NCI-H1092 treated with DMSO at 0.1 percent for 48 hours (cell line): ENCODE results near the gene MPHOSPH9.
A peak's percentile ranks its signal among the peaks of the same experiment; 100 is the strongest.

ENCODE experiments used
- DNase-seq: peaks from one replicate; lab custom pipeline; 2025; lab: John Stamatoyannopoulos, UW

The MPHOSPH9 gene, protein sequence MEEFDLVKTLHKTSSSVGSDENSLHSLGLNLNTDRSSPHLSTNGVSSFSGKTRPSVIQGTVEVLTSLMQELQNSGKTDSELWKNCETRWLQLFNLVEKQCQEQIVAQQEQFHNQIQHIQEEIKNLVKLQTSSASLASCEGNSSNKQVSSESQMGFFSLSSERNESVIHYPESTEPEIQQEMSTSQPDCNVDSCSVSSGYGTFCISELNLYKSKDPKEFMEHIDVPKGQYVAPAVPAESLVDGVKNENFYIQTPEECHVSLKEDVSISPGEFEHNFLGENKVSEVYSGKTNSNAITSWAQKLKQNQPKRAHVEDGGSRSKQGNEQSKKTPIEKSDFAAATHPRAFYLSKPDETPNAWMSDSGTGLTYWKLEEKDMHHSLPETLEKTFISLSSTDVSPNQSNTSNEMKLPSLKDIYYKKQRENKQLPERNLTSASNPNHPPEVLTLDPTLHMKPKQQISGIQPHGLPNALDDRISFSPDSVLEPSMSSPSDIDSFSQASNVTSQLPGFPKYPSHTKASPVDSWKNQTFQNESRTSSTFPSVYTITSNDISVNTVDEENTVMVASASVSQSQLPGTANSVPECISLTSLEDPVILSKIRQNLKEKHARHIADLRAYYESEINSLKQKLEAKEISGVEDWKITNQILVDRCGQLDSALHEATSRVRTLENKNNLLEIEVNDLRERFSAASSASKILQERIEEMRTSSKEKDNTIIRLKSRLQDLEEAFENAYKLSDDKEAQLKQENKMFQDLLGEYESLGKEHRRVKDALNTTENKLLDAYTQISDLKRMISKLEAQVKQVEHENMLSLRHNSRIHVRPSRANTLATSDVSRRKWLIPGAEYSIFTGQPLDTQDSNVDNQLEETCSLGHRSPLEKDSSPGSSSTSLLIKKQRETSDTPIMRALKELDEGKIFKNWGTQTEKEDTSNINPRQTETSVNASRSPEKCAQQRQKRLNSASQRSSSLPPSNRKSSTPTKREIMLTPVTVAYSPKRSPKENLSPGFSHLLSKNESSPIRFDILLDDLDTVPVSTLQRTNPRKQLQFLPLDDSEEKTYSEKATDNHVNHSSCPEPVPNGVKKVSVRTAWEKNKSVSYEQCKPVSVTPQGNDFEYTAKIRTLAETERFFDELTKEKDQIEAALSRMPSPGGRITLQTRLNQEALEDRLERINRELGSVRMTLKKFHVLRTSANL

GRCh38 chr12:123232807-123233504 is at the start of gene MPHOSPH9, which contains the start of gene MTRFR:
Gene MPHOSPH9, minus strand, starts transcription at chr12:123233141. Its CDS starts 2,777 bp downstream, at chr12:123230364.
Gene MTRFR, plus strand, starts transcription at chr12:123233436. Its CDS starts 20,239 bp downstream, at chr12:123253675.
- peak; percentile 98 for DNase-seq

- no peak for DNase-seq
These were observed 49.2 kb upstream of the MPHOSPH9 start for GRCh38 chr12:123282111-123282510.

GRCh38 chr12:123280971-123281370 is 48.0 kb upstream of the MPHOSPH9 start:
- DNase-seq, result no peak

GRCh38 chr12:123278101-123278627 is 45.2 kb upstream of the MPHOSPH9 start:
- DNase-seq, result no peak

DNA sequence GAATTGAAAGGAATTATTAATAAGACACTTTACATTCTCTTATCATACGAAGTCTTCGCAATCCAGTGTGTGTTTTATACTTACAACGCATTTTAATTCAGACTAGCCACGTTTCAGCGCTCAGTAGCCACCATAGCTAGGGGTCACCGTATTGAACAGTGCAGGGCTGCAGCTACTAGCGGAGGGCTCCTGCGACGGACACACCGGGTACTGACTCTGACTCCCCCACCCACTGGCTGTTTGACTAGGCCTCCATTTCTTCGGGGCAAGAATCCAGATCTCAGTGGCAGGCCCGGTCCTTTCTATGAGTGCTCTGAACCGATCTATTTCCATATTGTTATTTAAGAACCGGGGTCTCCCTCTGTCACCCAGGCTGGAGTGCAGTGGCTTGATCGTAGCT is 40.2 kb upstream of the MPHOSPH9 start:
- DNase-seq, result no peak

- peak; percentile 14 for DNase-seq
These were observed 38.2 kb upstream of the MPHOSPH9 start for GRCh38 chr12:123271001-123271668.

DNA sequence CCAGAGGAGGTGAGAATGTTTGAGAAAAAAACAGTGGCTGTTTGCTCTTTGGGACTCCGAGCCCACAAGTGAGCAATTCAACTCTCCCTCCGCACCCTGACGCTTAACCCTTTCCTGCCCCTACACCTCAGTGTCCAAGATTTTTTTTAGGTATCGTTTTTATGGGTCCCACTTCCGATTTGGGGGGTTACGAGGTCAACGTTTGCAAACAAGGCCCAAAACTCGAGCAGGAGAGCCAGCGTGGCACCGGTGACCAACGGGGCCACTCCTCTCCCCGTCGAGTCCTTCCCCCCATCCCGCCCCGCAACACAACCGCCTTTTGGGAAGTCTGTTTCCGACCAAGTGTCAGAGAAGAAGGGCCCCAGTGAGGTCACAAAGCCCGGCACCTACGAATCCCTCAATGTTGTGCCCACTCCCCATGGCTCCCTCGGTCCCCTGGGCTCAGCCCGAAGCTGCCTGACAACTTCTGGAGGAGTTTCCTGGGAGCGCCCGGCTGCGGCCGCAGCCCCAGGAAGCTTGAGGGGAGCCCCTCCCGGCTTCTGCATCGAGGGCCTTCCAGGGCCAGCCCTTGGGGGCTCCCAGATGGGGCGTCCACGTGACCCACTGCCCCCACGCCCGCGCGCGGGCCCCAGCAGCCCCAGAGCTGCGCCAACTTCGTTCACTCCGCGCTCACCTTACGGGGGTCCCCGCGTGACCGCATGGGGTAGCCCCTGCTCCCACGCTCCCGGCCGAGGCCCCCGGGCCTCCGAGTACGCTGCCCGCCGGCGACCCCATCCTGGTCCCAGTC is 37.5 kb upstream of the MPHOSPH9 start:
- DNase-seq, result peak; percentile 26

- DNase-seq, result no peak
These were observed 36.9 kb upstream of the MPHOSPH9 start for GRCh38 chr12:123269896-123270213.

DNA sequence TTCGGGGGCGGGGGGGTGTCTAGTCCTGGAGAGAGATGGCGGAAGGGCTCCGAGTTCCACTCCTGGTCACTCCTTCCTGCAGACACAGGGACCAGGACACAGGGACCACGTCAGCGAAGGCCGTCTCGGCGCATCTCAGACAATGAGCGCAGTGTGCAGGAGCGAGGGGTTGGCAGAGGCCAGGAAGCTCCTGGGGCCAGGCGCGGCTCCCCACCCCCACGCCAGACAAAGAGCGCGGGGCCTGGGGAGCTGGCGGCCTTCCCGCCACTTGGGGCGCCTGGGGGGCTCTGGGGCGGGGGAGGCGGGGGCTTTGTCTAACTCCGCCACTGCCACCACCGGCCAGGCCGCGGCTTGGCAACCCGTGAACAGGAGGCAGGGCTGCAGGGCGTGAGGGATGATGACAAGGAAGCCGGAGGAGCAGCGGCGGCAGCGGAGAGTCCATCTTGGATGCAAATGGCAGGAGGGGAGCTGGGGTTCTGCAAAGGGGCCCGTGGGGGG is 36.5 kb upstream of the MPHOSPH9 start:
- peak; percentile 74 for DNase-seq

- peak; percentile 7 for DNase-seq
These were observed 35.9 kb upstream of the MPHOSPH9 start for GRCh38 chr12:123268850-123269249.

DNA sequence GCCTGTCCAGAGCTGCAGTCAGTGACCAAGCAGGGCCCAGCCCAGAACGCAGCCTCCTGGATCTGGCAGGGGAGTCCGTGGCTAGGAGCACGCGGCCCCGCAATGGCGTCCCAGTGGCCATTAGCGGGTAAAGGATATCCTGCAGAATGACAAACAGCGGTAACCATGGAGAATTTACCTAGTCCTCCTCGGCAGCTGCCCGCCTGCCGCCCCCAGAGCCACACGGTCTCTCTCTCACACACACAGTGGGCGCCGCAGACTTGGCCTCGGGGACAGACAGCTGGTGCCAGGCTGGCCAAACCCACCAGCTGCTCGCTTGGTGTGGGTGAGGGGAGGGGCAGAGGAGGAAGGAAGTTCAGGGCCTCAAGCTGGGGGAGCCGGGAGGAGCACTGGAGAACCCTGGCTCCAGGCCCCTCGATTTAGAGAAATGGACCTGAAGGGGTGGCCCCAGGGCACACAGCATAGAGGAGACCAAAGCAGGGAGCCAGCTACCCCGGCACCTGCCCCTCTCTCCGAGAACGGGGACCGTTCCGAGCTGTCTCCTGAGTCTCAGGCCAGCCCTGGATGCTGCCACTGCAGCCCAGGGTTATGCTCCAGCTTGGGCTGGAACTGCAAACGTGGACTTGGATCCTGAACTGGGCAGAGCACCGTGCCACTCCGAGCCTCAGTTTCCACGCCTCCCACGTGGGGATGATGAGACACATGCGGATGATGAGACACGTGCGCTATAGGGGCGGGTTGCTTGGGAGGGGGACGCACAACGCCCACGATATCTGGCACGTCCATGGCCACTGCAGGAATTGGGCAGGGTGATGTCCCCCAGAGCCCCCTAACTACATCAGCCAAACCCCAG is 35.3 kb upstream of the MPHOSPH9 start:
- DNase-seq, result peak; percentile 86

GRCh38 chr12:123267335-123267920 is 34.5 kb upstream of the MPHOSPH9 start:
- DNase-seq, result no peak

DNA sequence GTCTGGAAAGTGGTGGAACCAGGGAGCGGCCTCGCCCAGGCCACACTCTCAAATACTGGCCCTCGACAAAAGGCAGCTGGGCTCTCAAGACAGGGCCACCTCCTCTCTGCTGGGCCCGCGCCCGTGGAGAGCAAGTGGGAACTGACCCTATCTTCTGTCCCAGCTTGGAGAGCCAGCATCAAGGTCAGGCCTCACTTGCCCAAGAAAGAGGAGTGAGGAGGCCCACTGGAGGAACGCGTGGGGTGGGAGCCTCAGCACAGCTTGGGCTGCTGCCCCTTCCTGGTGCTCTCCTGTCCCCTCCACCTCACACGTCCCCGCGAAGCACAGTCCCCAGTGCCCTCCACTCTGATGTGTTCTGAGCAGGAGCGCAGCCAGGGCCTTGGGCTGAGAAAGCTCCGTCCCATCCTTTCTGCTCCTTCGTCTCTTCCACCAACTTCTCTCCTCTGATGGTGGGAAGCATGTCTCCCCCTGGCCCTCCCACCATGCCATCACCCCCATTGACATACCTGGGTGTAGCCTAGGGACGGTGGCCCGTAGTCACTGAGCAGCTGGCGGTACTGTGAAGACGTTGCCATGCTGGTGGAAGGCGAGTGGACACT is 33.8 kb upstream of the MPHOSPH9 start:
- no peak for DNase-seq

GRCh38 chr12:123265851-123266678 is 33.1 kb upstream of the MPHOSPH9 start:
- DNase-seq, result no peak

DNA sequence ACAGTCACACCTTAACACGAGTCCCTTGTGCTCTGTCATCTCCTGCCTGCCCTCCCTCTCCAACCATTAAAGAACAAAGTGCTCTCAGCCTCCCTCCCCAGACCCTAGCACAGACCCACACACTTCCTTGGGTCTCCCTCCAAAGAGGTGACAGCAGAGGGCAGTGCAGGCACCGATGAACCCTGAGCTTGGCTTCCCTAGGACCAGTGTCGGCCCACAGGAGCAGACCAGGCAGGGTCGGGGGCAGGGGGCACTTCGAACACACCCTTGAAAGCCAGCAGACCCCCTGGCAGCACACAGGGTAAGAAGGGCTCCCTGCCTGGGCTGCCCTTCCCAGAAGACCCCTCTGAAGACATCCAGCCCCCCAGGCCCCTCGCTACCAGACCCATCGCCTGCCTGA is 31.7 kb upstream of the MPHOSPH9 start:
- DNase-seq, result no peak

DNA sequence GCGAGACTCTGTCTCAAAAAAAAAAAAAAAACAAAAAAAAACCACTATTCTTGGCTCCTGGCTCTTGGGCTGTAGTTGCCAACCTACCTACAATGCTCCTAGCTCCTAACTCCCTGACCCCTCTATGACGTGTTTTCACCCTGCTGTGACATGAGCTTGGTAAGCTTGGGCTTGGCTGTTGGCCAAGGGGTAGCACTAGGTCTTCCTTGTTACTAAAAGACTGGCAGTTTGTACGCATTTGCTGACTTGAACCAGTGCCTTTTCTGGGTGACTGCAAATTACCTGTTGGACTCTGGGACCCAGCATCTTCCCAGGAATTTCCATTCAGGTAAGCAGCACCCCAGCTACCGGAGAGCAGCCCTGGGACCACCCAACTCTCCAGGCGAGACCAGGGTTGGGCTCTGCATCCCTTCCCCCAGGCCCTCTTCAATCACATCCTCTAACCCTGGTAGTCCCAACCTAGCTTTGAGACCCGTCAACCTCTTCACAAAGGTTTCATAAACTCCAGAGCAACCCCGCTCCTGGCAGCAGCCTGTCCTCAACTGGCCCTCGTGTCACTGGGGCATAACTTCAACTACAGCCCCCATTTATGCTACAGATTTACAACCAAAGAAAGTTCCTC is 30.4 kb upstream of the MPHOSPH9 start:
- peak; percentile 6 for DNase-seq

DNA sequence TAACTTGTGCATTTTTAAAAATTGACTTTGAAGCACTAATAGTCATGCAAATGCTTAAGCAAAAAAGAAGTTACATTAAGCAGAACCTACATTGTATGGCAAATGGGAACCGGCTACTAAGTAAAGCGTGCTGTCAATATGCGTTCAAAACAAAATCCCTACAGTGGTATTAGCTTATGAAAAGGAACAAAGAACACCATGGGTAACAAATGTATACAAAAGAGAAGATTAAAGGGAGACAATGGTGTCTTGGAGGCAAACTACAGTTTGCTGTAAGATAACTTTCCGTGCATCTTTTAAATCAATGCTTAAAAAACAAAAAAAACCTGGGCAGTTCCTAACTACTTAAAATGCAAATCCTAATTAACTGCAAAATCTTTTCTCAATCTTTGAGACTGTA is 28.3 kb upstream of the MPHOSPH9 start:
- no peak for DNase-seq
